ENCODE results near the gene COPS2. TPM values are rescaled to one million over a fixed set of nuclear protein-coding genes. Genes with fewer than 3 reads are reported as not detected.

The COPS2 gene
- total and polyA plus RNA-seq, 2 of the 13 experiments (the other 11 are each of a cell fraction or from before 2014, with no cell fraction given): 37.8 to 66.3 TPM

DNA sequence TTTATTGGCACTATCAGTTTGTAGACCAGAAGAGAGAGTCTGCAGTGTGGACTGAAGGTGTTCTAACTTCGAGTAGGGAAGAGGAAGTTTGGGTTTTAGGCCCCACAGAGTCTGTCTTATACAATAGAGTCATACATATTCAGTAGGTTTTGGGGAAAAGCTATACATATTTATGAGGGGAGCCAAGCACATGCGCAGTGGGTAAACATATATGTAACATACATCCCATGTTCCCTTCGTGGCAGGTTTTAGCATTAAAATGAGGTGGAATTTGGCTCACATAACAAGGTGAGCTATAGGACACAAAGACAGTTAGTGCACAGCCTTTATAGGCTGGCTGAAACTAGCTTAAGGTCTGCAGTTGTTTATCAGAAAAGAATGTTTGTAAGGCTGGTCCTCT, 19.5 kb upstream of the COPS2 start:
- CTCF ChIA-PET (ENCODE audit: low intra/inter-chr PET ratio, low total read pairs): no interaction called here

DNA sequence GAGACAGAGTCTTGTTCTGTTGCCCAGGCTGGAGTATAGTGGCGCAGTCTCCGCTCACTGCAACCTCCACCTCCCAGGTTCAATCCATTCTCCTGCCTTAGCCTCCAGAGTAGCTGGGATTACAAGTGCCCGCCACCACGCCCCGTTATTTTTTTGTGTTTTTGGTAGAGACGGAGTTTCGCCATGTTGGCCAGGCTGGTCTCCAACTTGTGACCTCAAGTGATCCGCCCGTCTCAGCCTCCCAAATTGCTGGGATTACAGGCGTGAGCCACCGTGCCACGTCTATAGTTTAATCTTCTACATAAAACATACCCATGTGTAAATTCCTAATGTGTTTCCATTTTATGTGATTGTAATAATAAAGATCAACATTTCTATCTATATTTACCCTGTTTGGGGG, 16.4 kb upstream of the COPS2 start:
- Histone ChIP-seq H3K27ac (ENCODE audit: extremely low read length, insufficient read depth, low read length) (no peak overlapping the region), H4K20me1 (ENCODE audit: insufficient read depth, low read length) (no peaks in the 10 kb centered on the region), H3K9ac (ENCODE audit: insufficient read depth, low read depth, low read length) (no peak overlapping the region), H3K36me3 (replicated peaks in 1 of 2; ENCODE audit: control insufficient read depth in 1 of 2, insufficient read depth in 2 of 2, low read length in 2 of 2) (no peaks in the 10 kb centered on the region), H3K27me3 (ENCODE audit: control insufficient read depth in 1 of 2, insufficient read depth in 2 of 2, low read length in 2 of 2) (no peaks in the 10 kb centered on the region), H3K4me1 (ENCODE audit: insufficient read depth, low read length) (peaks cover 32% of the 10 kb centered on the region), H2AFZ (ENCODE audit: low read length) (no peak overlapping the region), H3K9me3 (ENCODE audit: low read length) (no peaks in the 10 kb centered on the region), H3K79me2 (ENCODE audit: insufficient read depth, low read length) (peaks cover 15% of the 10 kb centered on the region), H3K4me2 (ENCODE audit: low read depth, low read length) (peak overlapping the region; percentile 71; the same call in 1 of the 2 replicates), H3K4me3 (replicated peaks in 1 of 3; ENCODE audit: insufficient read depth in 1 of 3, low read depth in 2 of 3, low read length in 3 of 3) (no peak overlapping the region)
- no peak for FAIRE-seq
- ChIA-PET CTCF (ENCODE audit: low intra/inter-chr PET ratio, low total read pairs) (no interaction called here), POLR2A (interaction anchor here (3.1 kb wide), 1 partner anchor 16 kb away, joined by 40 read pairs; the partner anchor contains the start of gene COPS2)
- no peak for ATAC-seq
- WGBS (ENCODE audit: low lambda C conversion rate): 98% methylated on average over 12 of the region's 12 CpGs
- no TSS peak for BruUV-seq (replicated peaks)
- in situ Hi-C loops (cut with HindIII; ENCODE audit: extremely low pct_ligation_motif_present, low pct_unique_long_range_greater_than_20kb) (no loop called here), intact Hi-C loops (cut with micrococcal nuclease; ENCODE audit: unreplicated experiment) (loop anchor here (2.0 kb wide), 1 partner anchor 17 kb away; the partner anchor contains the start of gene COPS2)
- no peak for DNase-seq (ENCODE audit: low spot score)
- no peak for TF ChIP-seq GRHL1 (CRISPR knock-in tag; conservative IDR thresholded peaks at IDR 0.05)
- no peak for TF ChIP-seq ZNF580 (CRISPR knock-in tag; IDR thresholded peaks at IDR 0.05; ENCODE audit: borderline replicate concordance, low read depth)
- TF ChIP-seq ZBTB38 (CRISPR knock-in tag; IDR thresholded peaks at IDR 0.05): no peak
- TF ChIP-seq XRCC5 (optimal IDR thresholded peaks at IDR 0.05; ENCODE audit: low read length): no peak
- TF ChIP-seq, protein P1, sequence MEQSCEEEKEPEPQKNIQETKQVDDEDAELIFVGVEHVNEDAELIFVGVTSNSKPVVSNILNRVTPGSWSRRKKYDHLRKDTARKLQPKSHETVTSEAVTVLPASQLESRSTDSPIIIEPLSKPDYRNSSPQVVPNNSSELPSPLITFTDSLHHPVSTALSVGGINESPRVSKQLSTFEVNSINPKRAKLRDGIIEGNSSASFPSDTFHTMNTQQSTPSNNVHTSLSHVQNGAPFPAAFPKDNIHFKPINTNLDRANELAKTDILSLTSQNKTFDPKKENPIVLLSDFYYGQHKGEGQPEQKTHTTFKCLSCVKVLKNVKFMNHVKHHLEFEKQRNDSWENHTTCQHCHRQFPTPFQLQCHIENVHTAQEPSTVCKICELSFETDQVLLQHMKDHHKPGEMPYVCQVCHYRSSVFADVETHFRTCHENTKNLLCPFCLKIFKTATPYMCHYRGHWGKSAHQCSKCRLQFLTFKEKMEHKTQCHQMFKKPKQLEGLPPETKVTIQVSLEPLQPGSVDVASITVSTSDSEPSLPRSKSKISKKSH (CRISPR knock-in tag; IDR thresholded peaks at IDR 0.05; ENCODE audit: borderline replicate concordance): no peak
- no peak for TF ChIP-seq POLR2AphosphoS5 (IDR thresholded peaks at IDR 0.05; ENCODE audit: low read depth, low read length)
- no peak for TF ChIP-seq TCF7 (IDR thresholded peaks at IDR 0.05; ENCODE audit: low read depth)
- no peak for TF ChIP-seq PITX1 (CRISPR knock-in tag; IDR thresholded peaks at IDR 0.05)
- TF ChIP-seq, protein P2, sequence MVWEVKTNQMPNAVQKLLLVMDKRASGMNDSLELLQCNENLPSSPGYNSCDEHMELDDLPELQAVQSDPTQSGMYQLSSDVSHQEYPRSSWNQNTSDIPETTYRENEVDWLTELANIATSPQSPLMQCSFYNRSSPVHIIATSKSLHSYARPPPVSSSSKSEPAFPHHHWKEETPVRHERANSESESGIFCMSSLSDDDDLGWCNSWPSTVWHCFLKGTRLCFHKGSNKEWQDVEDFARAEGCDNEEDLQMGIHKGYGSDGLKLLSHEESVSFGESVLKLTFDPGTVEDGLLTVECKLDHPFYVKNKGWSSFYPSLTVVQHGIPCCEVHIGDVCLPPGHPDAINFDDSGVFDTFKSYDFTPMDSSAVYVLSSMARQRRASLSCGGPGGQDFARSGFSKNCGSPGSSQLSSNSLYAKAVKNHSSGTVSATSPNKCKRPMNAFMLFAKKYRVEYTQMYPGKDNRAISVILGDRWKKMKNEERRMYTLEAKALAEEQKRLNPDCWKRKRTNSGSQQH (CRISPR knock-in tag; IDR thresholded peaks at IDR 0.05; ENCODE audit: low read depth): no peak
- TF ChIP-seq ZNF549 (CRISPR knock-in tag; IDR thresholded peaks at IDR 0.05): no peak
- TF ChIP-seq ZNF589 (CRISPR knock-in tag; conservative IDR thresholded peaks at IDR 0.05): no peak
- TF ChIP-seq CCDC6 (CRISPR knock-in tag; IDR thresholded peaks at IDR 0.05): no peak
- TF ChIP-seq ZNF296 (CRISPR knock-in tag; conservative IDR thresholded peaks at IDR 0.05): no peak
- TF ChIP-seq RFX5 (IDR thresholded peaks at IDR 0.05; ENCODE audit: low read depth, low read length): no peak
- TF ChIP-seq ZNF564 (CRISPR knock-in tag; IDR thresholded peaks at IDR 0.05): no peak

More for the DNA sequence above, 19.5 kb upstream of the COPS2 start:
- WGBS (ENCODE audit: low lambda C conversion rate): 89% methylated on average over 3 of the region's 3 CpGs
- BruUV-seq (replicated peaks): no TSS peak
- H3K4me2 ChIP-seq (ENCODE audit: low read depth, low read length): no peak overlapping the region
- no peaks in the 10 kb centered on the region for H4K20me1 ChIP-seq (ENCODE audit: insufficient read depth, low read length)
- H3K9me3 ChIP-seq (ENCODE audit: low read length): no peaks in the 10 kb centered on the region
- peaks cover 26% of the 10 kb centered on the region for H3K4me1 ChIP-seq (ENCODE audit: insufficient read depth, low read length)
- no peak overlapping the region for H3K27ac ChIP-seq (ENCODE audit: extremely low read length, insufficient read depth, low read length)
- intact Hi-C loops (cut with micrococcal nuclease; ENCODE audit: unreplicated experiment) (no loop called here), in situ Hi-C loops (cut with HindIII; ENCODE audit: extremely low pct_ligation_motif_present, low pct_unique_long_range_greater_than_20kb) (no loop called here)
- no peak for TF ChIP-seq TCF7L2 (IDR thresholded peaks at IDR 0.05; ENCODE audit: low read depth, low read length)
- H3K36me3 ChIP-seq (replicated peaks in 1 of 2; ENCODE audit: control insufficient read depth in 1 of 2, insufficient read depth in 2 of 2, low read length in 2 of 2): no peaks in the 10 kb centered on the region
- H3K27me3 ChIP-seq (ENCODE audit: control insufficient read depth in 1 of 2, insufficient read depth in 2 of 2, low read length in 2 of 2): no peaks in the 10 kb centered on the region
- H2AFZ ChIP-seq (ENCODE audit: low read length): no peak overlapping the region
- DNase-seq (ENCODE audit: low spot score) (no peak), ATAC-seq (no peak), FAIRE-seq (no peak)
- peaks cover 15% of the 10 kb centered on the region for H3K79me2 ChIP-seq (ENCODE audit: insufficient read depth, low read length)
- H3K4me3 ChIP-seq (replicated peaks in 1 of 3; ENCODE audit: insufficient read depth in 1 of 3, low read depth in 2 of 3, low read length in 3 of 3): no peak overlapping the region
- H3K9ac ChIP-seq (ENCODE audit: insufficient read depth, low read depth, low read length): no peak overlapping the region
- POLR2A ChIA-PET: no interaction called here

Data from HepG2 (cell line).